Activated T-cell treated with anti-CD3 and anti-CD28 coated beads for 48 hours (primary cell): ENCODE measurements around the gene CCZ1.
"Not testable (repeated sequence)": the region's sequence is repeated elsewhere in the genome, so short reads cannot be mapped to it uniquely, and the experiment has no call there.

ENCODE experiments used
- DNase-seq: peaks from one replicate; pipeline ENCODE4 v3.0.0-alpha.2; 2020; ENCODE audit warnings: low read depth

The CCZ1 gene

DNA sequence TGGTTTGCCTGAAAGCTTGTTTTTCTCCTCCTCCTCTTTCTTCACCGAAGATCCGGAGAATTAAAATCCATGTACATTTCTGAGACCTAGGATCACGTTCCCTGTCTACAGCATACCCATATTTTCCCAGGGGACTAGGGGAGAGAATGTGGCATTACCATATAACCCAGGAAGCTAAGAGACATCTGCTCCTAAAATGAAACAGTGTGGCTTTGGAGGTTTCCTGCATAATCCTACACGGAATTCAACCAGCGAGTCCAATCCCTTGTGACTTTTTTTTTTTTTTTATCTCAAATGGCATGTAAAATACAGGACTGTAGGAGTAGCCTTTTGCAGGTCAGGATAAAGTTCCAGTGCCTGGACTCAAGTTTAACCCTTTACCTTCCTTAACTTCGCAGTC is 10.3 kb downstream of the CCZ1 start:
- not testable (repeated sequence) for DNase-seq

DNA sequence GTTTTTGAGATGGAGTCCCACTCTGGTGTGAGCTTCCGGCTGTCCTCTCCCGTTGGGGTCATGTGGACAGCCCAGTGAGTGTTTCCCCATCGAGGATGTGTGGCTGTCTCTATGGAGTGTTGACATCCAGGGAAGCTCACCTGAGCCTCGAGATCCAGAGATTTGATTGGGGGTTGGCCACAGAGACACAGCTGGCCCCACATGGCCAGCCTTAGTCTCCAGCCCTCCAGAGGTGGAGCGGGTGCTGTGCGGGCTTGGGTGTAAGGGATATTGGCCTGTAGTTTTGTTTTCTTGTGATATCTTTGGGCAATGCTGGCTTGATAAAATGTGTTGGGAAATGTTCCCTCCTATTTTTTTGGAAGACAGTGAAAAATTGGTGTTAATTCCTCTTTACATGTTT is 18.0 kb downstream of the CCZ1 start:
- DNase-seq = not testable (repeated sequence)

DNA sequence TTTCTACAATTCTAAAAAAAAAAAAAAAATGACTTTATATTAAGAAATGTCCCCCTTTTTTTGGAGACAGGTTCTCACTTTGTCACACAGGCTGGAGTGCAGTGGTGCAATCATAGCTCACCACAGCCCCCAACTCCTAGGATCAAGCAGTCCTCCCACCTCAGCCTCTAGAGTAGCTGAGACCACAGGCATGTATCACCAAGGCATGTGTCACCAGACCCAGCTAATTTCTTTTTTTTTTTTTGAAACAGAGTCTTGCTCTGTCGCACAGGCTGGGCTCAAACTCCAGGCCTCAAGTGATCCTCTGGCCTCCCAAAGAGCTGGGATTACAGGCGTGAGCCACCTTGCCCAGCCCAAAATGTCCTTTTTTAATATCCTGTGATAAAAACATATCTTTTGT is 25.6 kb downstream of the CCZ1 start:
- not testable (repeated sequence) for DNase-seq

DNA sequence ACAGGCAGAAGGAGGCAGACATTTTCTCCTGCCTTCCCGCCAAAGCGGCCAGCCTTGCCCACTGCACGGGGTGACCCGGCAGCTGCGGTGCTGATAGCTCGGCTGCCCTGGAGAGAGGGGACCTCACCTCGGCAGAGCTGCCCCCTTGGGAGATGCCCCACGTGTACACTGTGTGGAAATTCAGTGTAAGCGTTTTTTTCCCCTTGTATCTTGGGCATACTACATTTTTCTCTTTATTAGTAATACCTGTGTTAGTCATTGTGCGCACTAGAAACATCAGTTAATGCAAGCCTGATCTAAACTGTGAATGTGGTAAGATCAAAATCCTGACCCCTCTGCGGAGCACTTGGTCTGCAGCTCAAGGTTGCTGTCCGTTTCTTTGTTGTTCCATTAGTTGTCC is 26.1 kb downstream of the CCZ1 start:
- DNase-seq = not testable (repeated sequence)

DNA sequence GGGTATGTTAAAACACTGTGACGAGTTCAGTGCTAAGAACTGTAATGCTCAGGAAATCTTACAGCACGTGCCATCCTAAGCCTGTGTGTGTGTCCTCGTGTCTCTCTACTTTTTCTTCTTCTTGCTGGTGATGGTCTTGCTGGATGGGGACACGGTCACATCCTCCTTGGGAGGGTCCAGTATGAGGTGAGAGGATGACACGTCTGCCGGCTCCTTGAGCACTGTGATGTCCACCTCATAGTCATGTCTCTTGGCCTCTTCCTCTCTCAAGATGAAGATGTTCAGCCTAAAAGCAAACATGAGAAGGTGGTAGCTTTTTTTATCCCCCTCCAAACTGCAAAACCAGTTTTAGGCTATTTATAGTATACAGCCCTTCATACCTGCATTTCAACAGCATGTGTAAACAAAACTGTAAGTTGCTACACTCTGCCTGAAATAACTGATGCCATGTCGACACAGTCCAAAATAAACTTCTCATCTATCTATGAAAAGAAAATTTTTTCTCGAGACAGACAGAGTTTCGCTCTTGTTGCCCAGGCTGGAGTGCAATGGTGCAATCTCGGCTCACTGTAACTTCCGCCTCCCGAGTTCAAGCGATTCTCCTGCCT is 27.8 kb downstream of the CCZ1 start:
- not testable (repeated sequence) for DNase-seq

DNA sequence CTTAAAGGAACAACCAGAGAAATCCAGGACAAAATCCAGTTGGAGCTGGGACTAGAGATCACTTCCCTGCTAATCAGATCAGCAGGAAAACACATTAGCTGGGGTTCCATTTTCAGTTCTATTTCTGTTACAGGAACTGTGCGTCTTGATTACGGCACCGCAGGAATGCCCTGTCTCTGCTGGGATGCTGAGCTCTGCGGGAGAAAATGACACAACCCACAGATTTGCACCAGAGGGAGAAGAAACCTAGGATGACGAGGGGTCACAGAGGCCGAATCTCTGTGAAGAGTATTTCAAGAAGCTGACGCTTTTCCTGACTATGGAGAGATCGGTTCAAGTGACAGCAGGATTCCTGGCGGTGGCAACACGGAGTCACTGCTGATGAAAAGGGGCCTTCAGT is 31.8 kb downstream of the CCZ1 start:
- not testable (repeated sequence) for DNase-seq

DNA sequence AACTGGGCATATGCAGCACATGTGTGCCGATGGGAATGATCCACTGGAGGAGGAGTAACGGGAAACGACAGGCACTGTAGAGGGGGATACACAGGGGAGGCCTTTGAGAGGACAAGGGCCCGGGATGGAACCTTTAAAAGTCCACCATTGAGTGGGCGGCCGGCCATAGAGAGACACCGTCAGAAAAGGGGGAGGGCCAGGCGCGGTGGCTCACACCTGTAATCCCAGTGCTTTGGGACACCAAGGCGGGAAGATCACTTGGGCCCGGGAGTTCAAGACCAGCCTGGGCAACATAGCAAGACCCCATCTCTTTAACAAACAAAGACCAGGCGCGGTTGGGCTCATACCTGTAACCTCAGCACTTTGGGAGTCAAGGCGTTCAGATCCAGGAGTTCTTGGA is 32.7 kb downstream of the CCZ1 start:
- not testable (repeated sequence) for DNase-seq

DNA sequence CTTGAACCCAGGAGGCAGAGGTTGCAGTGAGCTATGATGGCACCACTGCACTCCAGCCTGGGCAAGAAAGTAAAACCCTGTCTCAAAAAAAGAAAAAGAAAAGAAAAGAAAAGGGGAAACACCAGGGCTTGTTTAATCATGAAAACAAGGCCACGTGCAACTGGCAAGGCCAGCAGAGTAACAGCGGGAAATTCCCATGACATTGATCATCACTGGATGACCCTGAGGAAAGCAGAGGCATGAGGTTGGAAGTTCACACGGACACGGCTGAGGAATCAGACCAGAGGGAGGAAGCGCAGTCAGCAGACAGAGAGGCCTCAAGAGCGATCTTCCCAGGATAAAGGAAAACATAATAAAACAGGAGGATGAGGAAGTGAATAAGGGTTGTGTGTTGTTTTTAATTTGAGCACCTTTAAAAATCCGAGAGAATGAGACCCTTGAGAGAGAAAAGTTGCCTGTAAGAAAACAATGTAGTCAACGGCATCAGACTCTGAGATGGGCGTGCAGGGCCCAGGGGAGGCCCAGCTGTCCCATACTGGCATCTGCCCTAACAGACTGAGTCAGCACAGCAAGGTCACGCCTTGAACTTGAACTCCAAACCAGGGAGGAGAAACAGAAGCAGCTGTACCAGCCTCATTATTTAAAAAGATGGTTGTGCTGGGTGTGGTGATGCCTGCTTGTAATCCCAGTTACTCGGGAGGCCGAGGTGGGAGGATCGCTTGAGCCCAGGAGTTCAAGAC is 33.5 kb downstream of the CCZ1 start:
- DNase-seq = not testable (repeated sequence)

DNA sequence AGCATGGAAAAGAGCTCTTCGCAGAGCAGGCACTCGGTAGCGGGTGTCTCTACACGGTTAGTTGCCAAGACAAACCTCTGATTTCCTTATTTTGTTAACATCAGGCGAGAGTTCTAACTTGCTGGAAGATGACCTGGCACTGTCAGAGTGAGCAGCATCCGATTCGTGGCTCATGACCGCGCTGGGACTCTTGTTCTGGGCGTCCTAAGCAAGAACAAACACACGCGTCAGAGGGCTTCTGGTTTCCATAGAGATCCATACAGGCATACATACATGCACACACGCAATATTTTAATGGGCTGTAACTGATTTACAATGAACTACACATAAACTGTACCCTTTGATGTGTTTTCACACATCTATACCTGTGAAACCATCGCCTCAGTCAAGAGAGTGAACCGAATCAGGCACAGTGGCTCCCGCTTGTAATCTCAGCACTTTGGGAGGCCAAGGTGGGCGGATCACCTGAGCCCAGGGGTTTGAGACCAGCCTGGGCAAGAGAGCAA is 36.5 kb downstream of the CCZ1 start:
- DNase-seq = not testable (repeated sequence)

DNA sequence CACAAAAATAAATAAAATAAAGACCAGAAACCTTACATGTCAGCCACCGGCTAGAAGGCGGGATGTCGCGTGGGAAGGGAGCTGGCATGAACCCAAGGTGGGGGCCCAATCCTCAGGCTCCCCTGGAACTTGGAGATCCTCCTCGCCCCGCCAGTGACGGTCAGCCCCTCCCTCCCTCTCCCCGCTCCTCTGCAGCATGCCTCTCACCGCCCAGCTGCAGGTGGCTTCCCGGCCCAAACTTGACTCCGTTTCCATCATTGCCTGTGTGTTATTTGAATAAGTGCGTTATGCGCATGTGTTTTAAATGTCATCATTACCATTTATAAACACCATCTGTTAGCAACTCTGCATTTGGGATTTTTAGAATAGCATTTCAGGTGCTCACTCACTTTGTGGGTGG is 64.7 kb downstream of the CCZ1 start:
- not testable (repeated sequence) for DNase-seq

DNA sequence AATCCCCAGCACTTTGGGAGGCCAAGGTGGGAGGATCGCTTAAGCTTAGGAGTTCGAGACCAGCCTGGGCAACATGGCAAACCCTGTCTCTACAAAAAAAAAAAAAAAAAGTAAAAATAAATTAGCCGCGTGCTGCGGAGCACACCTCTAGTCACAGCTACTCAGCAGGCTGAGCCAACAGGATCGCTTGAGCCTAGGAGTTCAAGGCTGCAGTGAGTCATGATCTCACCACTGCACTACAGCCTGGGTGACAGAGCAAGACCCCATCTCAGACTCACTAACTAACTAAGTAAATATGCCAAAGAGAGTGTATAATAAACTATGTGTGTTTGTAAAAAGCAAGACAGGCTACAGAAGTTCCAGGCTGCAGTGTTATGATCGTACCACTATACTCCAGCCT is 65.3 kb downstream of the CCZ1 start:
- not testable (repeated sequence) for DNase-seq

DNA sequence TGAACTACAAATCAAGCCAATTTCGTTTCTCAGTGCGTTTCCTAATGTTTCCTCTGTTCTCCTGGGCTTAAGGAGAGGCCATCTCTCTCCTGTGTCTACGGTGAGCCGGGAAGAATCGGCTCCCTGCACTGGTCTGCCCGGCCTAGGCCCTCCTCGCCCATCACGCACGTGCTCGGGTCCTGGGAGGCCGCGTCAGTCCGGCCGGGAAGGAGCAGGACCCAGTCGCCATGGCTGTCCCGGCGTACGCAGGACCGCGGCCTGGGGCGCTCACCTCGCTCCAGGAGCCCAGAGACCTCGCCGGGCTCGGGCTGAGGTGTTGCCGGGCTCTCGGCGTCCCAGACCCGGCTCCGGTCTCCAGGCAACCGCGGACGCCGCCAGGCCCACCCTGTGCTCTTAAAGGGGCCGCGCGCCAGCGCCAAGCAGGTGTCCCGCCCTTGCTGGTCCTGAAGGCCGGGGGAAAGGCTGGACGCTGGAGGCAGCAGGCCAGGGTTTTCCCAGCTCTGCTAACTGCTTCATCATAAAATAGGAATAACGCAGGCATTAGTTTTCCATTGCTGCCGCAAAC is 71.9 kb downstream of the CCZ1 start, which contains the start of gene RSPH10B:
TSS of gene RSPH10B (minus strand) at position 343 of the 565 bp plus-strand sequence. CDS start 3,573 bp downstream, outside the sequence.
- DNase-seq = not testable (repeated sequence)

DNA sequence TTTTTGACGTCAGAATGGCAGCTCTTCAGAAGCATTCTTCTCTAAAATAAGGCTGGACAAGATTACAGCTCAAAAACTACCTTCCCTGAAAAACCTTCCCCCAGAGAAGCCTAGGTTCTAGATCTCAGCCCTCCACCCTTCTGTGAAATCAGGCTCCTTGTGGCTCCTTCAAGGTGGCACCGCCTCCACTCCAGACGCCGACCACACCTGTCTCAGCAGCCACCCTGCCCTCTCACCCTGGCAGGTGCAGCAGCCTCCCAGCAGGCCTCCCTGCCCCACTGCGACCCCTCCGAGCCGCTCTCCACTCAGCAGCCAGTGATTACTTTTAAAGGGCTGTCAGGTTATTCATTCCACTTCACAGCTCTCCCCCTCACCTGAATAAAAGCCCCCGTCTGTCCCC is 75.0 kb downstream of the CCZ1 start:
- DNase-seq = not testable (repeated sequence)
